ENCODE measurements around the gene CCNY. TPM values are rescaled to one million over a fixed set of nuclear protein-coding genes. Genes with fewer than 3 reads are reported as not detected.

Gene CCNY
- total RNA-seq, 2 experiments from 2014 or later: 64.9 to 66.9 TPM

- no peak for ATAC-seq (ENCODE audit: poor library complexity)
- POLR2A ChIA-PET: no interaction called here
- no peak for DNase-seq
- Histone ChIP-seq H3K4me3 (ENCODE audit: low read length) (no peak overlapping the region), H3K27ac (ENCODE audit: low read depth in 1 of 2, low read length in 2 of 2) (no peak overlapping the region), H3K27me3 (ENCODE audit: control insufficient read depth in 1 of 2, insufficient read depth in 2 of 2, low read length in 2 of 2) (peaks cover 16 to 22% of the 10 kb centered on the region in 2 experiments), H3K9me3 (ENCODE audit: control insufficient read depth in 1 of 2, insufficient read depth in 1 of 2, low read length in 2 of 2) (peaks cover 0 to 19% of the 10 kb centered on the region in 2 experiments), H3K36me3 (ENCODE audit: insufficient read depth, low read length) (no peaks in the 10 kb centered on the region), H3K4me1 (ENCODE audit: insufficient read depth, low read length) (peaks cover 3% of the 10 kb centered on the region)
- H3K27me3 Mint-ChIP-seq: peaks cover 56% of the 10 kb centered on the region
- TF ChIP-seq CTCF (IDR thresholded peaks at IDR 0.05): no peak
- intact Hi-C loops (cut with DNase I, micrococcal nuclease): no loop called here
- H3K36me3 Mint-ChIP-seq (ENCODE audit: low read depth): no peaks in the 10 kb centered on the region
- no peaks in the 10 kb centered on the region for H3K4me1 Mint-ChIP-seq (ENCODE audit: low read depth)
- CTCF ChIA-PET: interaction anchor here (0.6 kb wide), 1 partner anchor 699 kb away, joined by 3 read pairs; no protein-coding TSS in a partner anchor
- H3K27ac Mint-ChIP-seq: no peak overlapping the region
- H3K4me3 Mint-ChIP-seq: no peak overlapping the region
- H3K9me3 Mint-ChIP-seq: peaks cover 2% of the 10 kb centered on the region
Observed at GRCh38 chr10:35613107-35613440, 276.8 kb downstream of the CCNY start.

- DNase-seq (no peak), ATAC-seq (ENCODE audit: poor library complexity) (no peak)
- H3K4me3 Mint-ChIP-seq: no peak overlapping the region
- TF ChIP-seq CTCF (IDR thresholded peaks at IDR 0.05): no peak
- POLR2A ChIA-PET: no interaction called here
- Histone ChIP-seq H3K27me3 (ENCODE audit: control insufficient read depth in 1 of 2, insufficient read depth in 2 of 2, low read length in 2 of 2) (peaks cover 10 to 15% of the 10 kb centered on the region in 2 experiments), H3K27ac (ENCODE audit: low read depth in 1 of 2, low read length in 2 of 2) (no peak overlapping the region), H3K36me3 (ENCODE audit: insufficient read depth, low read length) (no peaks in the 10 kb centered on the region), H3K4me3 (ENCODE audit: low read length) (no peak overlapping the region), H3K9me3 (ENCODE audit: control insufficient read depth in 1 of 2, insufficient read depth in 1 of 2, low read length in 2 of 2) (peaks cover 0 to 12% of the 10 kb centered on the region in 2 experiments), H3K4me1 (ENCODE audit: insufficient read depth, low read length) (no peaks in the 10 kb centered on the region)
- H3K4me1 Mint-ChIP-seq (ENCODE audit: low read depth): no peaks in the 10 kb centered on the region
- peaks cover 2% of the 10 kb centered on the region for H3K9me3 Mint-ChIP-seq
- no peaks in the 10 kb centered on the region for H3K36me3 Mint-ChIP-seq (ENCODE audit: low read depth)
- CTCF ChIA-PET: interaction anchor here (0.6 kb wide), 1 partner anchor 700 kb away, joined by 3 read pairs; no protein-coding TSS in a partner anchor
- intact Hi-C loops (cut with DNase I, micrococcal nuclease): no loop called here
- H3K27me3 Mint-ChIP-seq: peaks cover 56% of the 10 kb centered on the region
- no peak overlapping the region for H3K27ac Mint-ChIP-seq
Observed at GRCh38 chr10:35613597-35614226, 277.4 kb downstream of the CCNY start.

- peaks cover 0 to 13% of the 10 kb centered on the region in 2 experiments for H3K9me3 ChIP-seq (ENCODE audit: control insufficient read depth in 1 of 2, insufficient read depth in 1 of 2, low read length in 2 of 2)
- Mint-ChIP-seq H3K4me3 (no peak overlapping the region), H3K4me1 (ENCODE audit: low read depth) (no peaks in the 10 kb centered on the region), H3K27ac (no peak overlapping the region), H3K27me3 (peaks cover 59% of the 10 kb centered on the region), H3K9me3 (peaks cover 3% of the 10 kb centered on the region), H3K36me3 (ENCODE audit: low read depth) (no peaks in the 10 kb centered on the region)
- no peak for TF ChIP-seq CTCF (IDR thresholded peaks at IDR 0.05)
- ChIA-PET CTCF (no interaction called here), POLR2A (no interaction called here)
- no peak overlapping the region for H3K4me3 ChIP-seq (ENCODE audit: low read length)
- no peaks in the 10 kb centered on the region for H3K4me1 ChIP-seq (ENCODE audit: insufficient read depth, low read length)
- H3K27ac ChIP-seq (ENCODE audit: low read depth in 1 of 2, low read length in 2 of 2): no peak overlapping the region
- no peaks in the 10 kb centered on the region for H3K36me3 ChIP-seq (ENCODE audit: insufficient read depth, low read length)
- peaks cover 6 to 12% of the 10 kb centered on the region in 2 experiments for H3K27me3 ChIP-seq (ENCODE audit: control insufficient read depth in 1 of 2, insufficient read depth in 2 of 2, low read length in 2 of 2)
- ATAC-seq (ENCODE audit: poor library complexity) (no peak), DNase-seq (no peak)
- intact Hi-C loops (cut with DNase I, micrococcal nuclease): no loop called here
Observed at GRCh38 chr10:35614312-35614711, 278.0 kb downstream of the CCNY start.

Other genes starting within 250 kb of the CCNY start
- 10 to 100 TPM; 30.1 to 32.4 TPM for gene CUL2, start 246.2 kb upstream of the CCNY start, total RNA-seq
- gene CREM, start 209.7 kb upstream of the CCNY start, total RNA-seq: 10 to 100 TPM; 65.7 to 67.0 TPM